ENCODE measurements around the gene OBSCN.
"Not testable (repeated sequence)": the region's sequence is repeated elsewhere in the genome, so short reads cannot be mapped to it uniquely, and the experiment has no call there.

OBSCN gene

DNA sequence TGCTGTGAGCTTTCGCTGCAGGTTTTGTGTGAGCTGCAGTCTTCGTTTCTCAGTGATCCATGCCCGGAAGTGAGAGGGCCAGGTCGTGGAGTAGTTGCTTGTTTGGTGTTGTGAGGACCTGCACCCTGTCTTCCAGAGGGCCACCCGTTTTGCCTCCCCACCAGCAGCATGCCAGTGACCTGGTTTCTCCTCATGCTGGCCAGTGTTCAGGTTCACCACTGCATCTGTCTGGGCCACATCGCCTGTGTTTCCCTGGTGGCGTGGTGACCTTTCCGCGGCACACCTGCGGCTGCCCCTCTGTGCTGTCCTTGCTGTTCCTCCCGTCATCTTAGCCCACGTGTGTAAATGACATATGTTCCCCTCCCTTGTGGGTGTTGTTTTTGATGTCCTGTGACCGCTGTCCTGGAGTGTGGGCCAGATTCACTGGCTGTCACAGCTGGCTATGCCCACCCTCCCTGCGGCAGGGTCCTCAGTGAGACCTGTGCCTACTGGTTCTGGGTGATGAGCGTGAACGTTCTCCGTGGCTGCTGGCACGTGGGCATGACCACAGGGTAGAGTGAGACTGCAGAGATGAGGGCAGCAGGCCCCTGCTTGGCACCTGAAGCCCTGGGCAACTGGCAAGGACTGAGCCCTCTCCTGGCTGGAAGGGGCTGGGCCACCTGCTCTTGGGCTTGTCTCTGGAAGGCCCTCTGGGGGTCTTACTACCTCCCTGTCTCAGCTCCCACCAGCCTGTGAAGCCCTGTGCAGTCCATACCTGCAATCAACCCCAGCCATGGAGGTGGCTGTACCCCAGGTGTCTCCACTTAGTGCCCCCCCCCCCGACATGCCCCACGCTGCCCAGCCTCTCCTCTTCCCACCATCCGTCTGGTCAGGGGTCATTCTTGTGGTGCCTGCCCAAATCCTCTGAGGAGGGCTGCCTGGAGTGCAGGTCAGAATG, 35.0 kb upstream of the OBSCN start:
- no peak for DNase-seq (ENCODE audit: low read depth in 2 of 2)

DNA sequence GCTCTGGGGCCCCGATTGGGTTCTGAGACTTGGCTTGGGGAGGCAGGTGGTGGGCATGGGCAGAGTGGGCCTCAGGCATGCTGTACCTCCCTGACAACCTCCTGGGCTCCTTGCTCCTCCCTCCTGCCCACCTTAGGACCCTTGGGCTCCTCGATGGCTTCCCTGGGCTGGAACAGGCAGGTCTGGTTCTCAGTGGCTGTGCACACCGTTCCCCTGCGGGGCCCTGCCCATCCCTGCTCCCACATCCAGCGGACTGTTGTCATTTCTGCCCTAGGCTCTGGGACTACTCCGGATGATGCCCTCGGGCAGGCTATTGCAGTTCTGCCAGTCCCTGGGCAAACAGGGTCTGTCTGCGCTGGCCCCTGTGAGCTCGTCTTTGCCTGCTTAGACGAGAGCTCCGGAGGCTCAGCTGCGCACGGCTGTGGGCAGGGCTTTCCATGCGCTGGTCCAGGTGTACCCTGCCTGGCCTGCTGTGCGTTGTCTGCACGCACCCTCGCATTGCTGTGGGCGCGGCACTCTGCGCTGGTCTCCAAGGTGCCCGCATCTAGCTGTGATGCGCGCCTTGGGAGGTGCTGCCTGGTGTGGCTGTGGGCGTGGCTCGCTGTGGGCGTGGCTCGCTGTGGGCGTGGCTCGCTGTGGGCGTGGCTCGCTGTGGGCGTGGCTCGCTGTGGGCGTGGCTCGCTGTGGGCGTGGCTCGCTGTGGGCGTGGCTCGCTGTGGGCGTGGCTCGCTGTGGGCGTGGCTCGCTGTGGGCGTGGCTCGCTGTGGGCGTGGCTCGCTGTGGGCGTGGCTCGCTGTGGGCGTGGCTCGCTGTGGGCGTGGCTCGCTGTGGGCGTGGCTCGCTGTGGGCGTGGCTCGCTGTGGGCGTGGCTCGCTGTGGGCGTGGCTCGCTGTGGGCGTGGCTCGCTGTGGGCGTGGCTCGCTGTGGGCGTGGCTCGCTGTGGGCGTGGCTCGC, 34.0 kb upstream of the OBSCN start:
- not testable (repeated sequence) for DNase-seq (ENCODE audit: low read depth in 2 of 2)

DNA sequence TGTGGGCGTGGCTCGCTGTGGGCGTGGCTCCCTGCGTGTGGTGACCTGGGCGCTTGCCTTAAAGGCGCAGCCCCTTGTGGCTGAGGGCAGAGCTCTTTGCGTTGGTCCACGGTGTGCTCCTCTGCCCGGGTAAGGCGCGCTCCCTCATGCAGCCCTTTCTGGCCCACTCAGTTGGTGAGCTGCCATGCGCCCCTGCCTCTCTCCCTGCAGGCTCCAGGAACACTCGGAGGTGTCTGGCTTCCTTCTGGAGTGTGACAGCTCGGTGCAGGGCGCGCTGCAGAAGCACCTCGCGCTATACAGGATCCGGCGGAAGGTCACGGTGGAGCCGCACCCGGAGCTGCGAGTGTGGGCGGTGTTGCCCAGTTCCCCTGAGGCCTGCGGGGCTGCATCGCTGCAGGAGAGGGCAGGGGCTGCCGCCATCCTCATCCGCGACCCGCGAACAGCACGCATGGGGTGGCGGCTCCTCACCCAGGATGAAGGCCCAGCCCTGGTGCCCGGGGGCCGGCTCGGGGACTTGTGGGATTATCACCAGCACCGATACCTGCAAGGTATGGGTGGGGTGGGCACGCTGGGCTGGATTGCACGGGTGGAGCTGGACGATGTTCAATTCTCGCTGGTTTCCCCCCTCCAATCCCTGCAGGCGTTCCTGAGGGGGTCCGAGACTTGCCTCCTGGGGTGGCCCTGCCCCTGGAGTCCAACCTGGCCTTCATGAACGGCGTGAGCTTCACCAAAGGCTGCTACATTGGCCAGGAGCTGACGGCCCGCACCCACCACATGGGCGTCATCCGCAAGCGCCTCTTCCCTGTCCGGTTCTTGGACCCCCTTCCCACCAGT, 33.1 kb upstream of the OBSCN start:
- DNase-seq (ENCODE audit: low read depth in 2 of 2): no peak

DNA sequence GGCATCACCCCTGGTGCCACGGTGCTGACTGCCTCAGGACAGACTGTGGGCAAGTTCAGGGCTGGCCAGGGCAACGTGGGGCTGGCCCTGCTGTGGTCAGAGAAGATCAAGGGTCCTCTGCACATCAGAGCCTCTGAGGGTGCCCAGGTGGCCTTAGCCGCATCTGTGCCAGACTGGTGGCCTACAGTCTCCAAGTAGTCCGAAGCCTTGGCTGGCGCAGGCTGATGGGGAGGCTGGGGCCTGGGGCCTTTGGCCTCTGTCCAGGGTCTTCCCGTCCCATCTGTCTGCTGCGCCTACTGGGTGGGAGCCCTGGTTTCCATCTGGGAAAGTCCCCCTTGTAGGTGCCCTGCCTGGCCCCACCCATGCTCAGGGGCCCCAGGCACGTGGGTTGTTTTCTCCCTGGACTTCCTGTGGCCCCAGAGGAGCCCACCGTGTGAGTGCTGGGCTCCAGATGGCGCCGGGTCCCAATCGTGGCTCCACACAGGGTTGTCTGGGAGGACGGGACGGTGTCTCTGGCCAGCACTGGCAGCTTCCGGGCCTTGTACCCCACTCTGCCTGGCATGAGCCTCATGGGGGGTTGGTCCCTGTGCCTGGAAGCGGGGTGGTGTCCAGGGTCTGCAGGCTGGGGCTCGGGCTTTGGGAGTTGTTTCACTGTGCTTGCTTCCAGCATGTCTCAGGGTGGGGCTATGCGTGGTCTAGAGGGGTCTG, 32.4 kb upstream of the OBSCN start:
- DNase-seq (ENCODE audit: low read depth in 2 of 2): no peak

DNA sequence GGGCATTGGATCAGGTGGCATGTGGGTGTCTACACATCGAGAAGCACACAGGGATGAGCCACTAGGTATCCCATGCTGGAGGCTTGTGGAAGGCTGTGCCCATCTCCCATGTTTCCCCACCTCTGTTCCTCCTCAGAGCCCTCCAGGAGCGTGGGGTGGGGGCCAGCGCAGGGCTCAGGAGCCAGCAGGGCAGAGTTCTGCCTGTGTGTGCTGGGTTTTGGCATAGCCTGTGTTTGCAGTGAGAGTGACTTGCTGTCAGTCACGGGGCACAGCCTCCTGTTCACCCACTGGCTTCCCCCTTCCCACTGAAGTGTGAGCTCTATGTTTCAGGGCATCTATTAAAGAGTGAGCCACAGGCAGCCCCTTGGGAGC, 31.8 kb upstream of the OBSCN start:
- DNase-seq (ENCODE audit: low read depth in 2 of 2): no peak

DNA sequence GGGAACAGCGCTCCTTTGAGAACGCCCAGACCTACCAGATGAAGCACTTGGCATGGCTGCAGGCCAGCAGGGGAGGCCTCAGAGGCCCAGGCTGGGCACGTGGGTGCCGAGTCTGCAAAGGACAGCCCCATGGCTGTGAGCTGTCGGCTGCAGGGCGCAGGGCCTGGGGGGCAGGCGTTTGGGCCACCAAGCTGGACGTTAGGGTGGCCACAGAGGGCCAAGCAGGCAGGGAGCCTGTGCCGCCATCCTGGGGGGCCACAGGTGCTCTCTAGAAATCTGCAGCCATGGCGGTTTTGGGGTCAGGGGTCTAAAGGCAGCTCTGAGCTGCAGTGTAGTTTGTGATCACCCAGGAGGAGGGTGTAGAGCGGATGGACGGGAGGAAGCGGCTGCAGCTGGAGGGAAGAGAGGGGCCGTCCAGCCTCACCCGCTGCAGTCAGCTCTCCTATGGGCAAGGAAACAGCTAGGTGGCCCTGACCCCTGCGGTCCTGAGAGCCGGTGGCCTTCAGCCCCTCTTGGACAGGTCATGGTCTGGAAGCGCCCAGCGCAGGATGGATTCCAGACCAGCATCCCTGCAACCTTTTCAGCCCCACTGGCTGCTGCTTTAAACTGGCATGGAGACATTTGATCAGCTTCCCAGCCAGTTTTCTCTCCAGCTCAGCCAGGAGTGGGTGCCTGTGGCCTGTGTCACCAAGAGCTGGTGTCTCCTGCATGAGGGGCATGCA, 31.2 kb upstream of the OBSCN start:
- DNase-seq (ENCODE audit: low read depth in 2 of 2): no peak

DNA sequence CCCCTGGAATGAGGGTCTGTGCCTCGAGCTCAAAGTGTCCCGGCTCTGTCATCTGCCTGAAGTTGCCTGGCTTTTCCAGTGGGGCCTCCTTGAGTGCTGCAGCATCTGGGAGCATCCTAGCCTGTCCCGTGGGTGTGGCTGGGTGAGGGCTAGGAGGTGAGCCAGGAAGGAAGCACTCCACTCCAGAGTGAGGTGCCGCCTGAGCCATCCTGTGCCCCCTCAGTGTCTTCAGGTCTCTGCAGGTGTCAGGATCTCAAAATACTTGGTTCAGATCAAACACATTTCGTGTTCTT, 30.7 kb upstream of the OBSCN start:
- no peak for DNase-seq (ENCODE audit: low read depth in 2 of 2)

DNA sequence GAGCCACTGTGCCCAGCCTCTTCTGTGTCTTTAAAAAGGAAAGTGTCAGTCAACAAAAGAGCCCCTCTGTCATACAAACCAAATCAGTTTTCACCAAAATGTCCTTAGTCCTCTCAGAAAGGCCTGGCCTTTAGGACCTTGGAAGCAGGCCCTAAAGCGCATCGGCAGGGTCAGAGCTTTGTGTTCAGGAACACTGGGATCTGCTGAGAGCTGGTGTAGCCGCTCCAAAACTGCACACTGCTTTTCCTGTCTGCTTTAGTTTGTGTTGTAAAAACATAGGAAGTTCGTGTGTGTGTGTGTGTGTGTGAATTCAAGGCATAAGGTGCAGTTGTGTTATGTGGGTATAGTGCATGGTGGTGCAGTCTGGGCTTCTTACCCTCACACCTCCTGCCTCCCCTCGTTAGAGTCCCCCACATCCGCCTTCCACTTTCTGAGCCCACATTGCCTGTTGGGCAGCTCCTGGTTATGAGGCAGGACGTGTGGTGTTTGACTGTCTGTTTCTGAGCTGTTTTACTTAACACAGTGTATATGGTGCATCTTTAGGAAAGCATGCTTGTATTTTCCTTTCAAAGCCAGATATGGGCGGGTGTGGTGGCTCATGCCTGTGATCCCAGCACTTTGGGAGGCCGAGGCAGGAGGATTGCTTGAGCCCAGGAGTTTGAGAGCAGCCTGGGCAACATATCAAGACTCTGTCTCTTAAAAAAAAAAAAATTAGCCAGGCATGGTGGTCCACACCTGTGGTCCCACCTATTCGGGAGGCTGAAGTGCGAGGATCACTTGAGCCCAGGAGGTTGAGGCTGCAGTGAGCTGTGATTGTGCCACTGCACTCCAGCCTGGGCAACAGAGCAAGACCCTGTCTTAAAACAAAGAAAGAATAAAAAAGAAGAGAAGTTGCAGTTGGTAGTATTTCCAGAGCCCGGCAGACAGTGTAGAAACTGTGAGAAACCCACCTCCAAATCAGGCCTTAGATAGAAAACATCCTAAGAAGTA, 29.8 kb upstream of the OBSCN start:
- no peak for DNase-seq (ENCODE audit: low read depth in 2 of 2)

DNA sequence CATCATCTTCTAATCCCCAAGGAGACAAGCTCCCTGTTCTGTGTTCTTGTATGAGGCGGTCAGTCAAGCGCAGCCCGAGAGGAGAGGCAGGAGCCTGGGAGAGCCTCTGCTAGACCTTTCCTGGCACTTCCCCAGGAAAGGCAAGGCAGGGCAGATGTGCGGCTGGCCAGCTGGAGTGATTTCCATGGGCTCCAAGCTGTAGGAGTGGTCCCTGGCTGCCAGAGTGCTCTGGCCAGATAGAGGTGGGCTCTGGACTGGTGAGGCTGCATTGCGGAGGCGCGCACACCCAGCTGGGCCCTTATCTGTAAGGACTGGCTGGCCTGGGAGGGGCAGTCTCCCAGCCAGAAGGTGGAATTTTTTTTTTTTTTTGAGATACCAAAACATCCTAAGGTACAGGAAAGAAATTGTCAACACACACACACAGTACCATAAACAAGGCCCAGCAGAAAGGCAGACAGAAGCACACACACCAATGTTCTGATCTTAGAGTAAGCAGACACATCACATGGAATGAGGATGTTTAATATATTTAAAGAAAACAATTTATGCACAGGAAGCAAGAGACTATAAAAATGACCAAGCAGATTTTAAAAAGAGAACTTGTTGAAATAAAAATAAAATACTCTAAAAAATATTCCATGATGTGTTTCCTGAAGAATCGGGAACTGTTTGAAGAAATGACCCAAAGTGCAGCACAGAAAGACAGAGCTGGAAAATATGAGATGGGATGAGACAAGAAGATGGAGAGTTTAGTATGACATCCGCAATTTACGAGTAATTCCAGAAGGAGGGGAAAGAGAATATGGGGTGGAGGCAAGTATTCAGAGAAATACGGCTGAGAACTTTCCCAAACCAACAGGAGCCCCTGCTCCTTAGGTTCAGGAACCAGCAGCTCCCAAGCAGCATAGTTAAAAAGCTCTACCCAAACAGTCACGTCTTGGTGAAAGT, 28.8 kb upstream of the OBSCN start:
- no peak for DNase-seq (ENCODE audit: low read depth in 2 of 2)

DNA sequence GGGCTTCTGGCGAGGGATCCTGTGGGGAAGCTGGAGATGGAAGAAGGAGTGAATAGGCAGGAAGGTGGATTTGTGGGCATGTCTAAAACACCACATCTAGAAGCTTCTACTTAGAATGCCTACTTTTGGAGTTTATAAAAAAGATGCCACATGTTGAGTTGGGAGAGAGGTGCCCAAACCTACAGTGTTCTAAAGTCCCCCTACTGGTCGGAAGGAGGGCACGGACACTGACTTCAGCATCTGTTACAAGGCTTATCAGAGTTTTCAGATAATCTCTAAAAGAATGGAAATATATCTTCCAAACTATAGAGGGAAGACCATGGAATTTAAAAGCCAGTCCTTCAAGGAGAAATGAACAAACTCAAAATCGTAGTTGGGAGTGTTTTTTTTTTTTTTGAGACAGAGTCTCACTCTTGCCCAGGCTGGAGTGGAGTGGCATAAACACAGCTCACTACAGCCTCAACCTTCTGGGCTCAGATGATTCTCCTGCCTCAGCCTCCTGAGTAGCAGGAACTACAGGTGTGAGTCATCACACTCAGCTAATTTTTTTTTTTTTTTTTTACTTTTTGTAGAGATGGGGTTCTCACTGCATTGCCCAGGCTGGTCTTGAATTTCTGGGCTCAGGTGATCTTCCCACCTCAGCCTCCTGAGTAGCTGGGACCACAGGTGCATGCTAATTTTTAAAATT, 27.4 kb upstream of the OBSCN start:
- no peak for DNase-seq (ENCODE audit: low read depth in 2 of 2)

DNA sequence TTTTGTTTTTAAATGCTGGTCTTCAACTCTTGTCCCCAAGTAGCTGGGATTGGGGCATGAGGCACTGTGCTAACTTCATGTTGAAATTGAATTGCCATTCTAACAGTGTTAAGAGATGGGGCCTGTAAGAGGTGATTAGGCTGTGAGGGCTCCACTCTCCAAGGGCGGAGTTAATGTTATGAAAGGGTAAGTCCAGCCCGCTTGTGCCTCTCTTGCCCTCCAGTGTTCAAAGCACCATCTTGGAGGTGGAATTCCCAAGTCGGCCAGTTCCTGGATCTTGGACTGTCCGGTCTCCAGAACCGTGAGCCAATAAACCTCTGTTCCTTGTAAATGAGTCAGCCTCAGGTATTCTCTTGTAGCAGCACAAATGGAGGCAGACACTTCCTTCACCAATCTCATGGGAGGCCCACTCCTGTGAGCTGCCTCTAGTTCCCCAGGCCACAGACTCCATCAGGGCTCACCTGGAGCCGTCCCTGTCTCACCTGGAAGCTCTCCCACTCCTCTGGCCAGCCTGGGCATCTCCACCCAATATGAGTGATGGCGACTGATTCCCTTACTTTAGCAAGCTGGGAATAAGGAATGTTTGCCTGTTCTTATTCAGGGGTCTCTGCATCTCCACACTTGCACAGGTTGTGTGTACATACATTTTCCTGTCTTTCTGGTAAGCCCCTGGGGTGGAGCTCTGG, 26.7 kb upstream of the OBSCN start:
- DNase-seq (ENCODE audit: low read depth in 2 of 2): no peak

DNA sequence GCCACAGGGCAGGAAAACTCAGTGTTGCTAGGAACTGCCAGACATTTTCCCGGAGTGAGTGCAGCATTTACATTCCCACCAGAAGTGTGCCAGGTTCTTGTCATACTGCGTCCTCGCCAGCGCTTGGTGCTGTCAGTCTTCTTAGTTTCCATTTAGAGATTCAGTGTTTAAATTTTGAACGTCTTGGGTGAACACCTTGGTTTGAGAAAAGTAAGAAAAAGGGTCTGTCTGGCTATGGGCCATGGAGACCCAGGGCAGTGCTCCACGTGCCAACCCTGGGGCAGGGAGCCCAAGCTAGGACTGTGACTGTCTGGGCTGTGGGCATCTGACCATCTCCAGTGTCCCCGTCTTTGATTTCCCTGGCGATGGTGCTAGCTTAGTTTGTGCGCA, 26.2 kb upstream of the OBSCN start:
- DNase-seq (ENCODE audit: low read depth in 2 of 2): no peak

DNA sequence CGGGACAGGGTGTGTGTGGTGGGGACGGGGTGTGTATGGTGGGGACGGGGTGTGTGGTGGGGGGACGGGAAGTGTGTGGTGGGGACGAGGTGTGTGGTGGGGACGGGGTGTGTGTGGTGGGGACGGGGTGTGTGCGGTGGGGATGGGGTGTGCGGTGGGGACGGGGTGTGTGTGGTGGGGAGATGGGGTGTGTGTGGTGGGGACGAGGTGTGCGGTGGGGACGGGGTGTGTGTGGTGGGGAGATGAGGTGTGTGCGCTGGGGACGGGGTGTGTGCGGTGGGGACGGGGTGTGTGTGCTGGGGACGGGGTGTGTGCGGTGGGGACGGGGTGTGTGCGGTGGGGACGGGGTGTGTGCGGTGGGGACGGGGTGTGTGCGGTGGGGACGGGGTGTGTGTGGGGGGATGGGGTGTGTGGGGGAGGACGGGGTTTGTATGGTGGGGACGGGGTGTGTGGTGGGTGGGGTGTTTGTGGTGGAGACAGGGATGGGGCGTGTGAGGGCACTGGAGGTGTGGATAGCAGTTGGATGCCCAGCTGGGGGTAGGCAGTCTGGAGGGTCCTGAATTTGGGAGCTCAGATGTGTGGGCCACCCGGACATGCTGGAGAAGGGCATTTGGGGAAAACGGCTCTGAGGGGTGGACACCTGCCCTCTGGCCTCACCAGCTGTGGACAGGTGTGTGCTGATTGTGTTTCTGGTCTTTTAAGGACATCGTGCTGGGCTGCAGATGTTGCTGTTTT, 25.4 kb upstream of the OBSCN start:
- no peak for DNase-seq (ENCODE audit: low read depth in 2 of 2)

DNA sequence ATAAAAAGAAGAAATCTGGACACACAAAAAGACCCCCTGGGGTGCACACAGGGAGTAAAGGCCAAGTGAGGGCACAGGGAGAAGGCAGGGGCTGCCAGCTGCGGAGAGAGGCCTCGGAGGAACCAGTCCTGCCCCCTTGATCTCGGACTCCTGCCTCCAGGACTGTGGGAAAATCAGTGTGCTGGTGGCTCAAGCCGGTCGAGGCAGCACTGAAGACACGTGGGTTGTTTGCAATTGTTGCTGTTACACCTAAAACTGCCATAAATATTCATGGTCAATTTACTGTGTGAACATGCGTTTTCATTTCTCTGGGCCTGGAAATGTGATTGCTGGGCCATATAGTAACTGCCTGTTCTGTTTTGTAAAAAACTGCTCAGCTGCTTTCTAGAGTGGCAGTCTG, 23.7 kb upstream of the OBSCN start:
- no peak for DNase-seq (ENCODE audit: low read depth in 2 of 2)

DNA sequence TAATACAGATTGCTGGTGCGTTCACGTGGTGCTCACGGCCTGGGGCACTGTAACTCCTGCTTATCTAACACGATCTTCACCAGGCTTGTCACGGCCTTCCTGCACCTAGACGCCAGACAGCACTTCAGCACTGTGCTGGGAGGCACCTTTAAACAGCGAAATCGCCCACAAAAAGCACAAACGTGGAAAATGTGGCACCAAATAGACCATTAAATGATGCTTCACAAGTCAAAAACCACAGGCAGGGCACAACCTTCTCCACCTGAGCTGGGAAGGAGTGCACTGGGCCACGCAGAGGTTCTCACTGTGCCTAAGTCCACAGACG, 22.2 kb upstream of the OBSCN start:
- no peak for DNase-seq (ENCODE audit: low read depth in 2 of 2)

DNA sequence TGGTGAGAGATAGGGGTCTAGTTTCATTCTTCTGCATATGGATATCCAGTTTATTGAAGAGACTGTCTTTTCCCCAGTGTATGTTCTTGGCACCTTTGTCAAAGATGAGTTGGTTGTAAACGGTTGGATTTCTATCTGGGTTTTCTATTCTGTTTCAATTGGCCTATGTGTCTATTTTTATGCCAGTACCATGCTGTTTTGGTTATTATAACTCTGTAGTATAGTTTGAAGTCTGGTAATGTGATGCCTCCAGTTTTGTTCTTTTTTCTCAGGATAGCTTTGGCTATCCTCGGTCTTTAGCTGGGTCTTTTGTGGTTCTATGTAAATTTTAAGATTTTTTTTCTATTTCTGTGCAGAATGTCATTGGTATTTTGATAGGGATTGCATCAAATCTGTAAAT, 19.6 kb upstream of the OBSCN start:
- not testable (repeated sequence) for DNase-seq (ENCODE audit: low read depth in 2 of 2)

DNA sequence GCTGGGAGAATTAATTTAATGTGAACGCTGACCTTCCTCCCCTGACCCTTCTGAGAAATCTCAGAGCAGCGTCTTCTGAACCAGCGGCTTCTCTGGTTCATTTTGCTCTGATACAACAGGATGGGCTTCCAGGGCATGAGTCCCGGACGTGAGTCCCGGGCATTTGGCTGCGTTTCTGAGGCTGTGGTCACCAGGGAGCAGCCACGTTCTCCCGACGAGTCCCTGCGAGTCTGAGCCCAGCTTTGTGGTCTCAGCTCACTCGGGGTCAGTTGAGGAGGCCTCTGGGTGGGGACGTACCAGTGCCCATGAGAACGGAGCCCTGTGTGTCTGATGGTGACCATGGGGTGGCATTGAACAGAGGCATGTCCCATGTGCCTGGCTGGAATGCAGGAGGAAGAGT, 17.7 kb upstream of the OBSCN start:
- no peak for DNase-seq (ENCODE audit: low read depth in 2 of 2)

Measured in stimulated activated CD8-positive, alpha-beta memory T cell treated with anti-CD3 and anti-CD28 coated beads, Interleukin-15, amount 100 ng/mL, for 4 hours (primary cell).